Progenitor cell of endocrine pancreas (in vitro differentiated cells): ENCODE data around the gene CPNE2. TPM values are rescaled to one million over a fixed set of nuclear protein-coding genes. Genes with fewer than 3 reads are reported as not detected.

Experiments
- DNase-seq: peaks from one replicate; pipeline ENCODE4 v3.0.0; 2021; ENCODE audit warnings: low spot score; ENCODE audit not compliant: unreplicated experiment
- H3K27ac Mint-ChIP-seq: 2 replicates; pipeline ENCODE4 v1.8.0; 2021; ENCODE audit warnings: mild to moderate bottlenecking, moderate library complexity, mixed read lengths
- H3K27me3 Mint-ChIP-seq: 2 replicates; pipeline ENCODE4 v1.8.0; 2021; ENCODE audit warnings: mixed read lengths
- H3K36me3 Mint-ChIP-seq: 2 replicates; pipeline ENCODE4 v1.8.0; 2022; ENCODE audit warnings: mixed read lengths; ENCODE audit not compliant: insufficient read depth
- H3K4me1 Mint-ChIP-seq: 2 replicates; pipeline ENCODE4 v1.8.0; 2021; ENCODE audit warnings: low read depth, mixed read lengths
- H3K4me3 Mint-ChIP-seq: 2 replicates; pipeline ENCODE4 v1.8.0; 2021; ENCODE audit warnings: low read depth, mild to moderate bottlenecking, moderate library complexity, mixed read lengths
- H3K9me3 Mint-ChIP-seq: 2 replicates; pipeline ENCODE4 v1.8.0; 2021; ENCODE audit warnings: low read depth, mixed read lengths
- long read RNA-seq: library from polyadenylated mRNA; unstranded; transcript quantifications from one replicate; pipeline ENCODE4 v2.0.0, GENCODE V29; 2020
- total RNA-seq: library from RNA; stranded (reverse); gene quantifications from 2 replicates; pipeline ENCODE4 v1.2.1, GENCODE V29; 2021
- TF ChIP-seq, protein P1 (sequence below): fragments of 200-600 bp; sonication (generic); IDR thresholded peaks from one replicate; pipeline ENCODE4 v1.5.0; 2021; ENCODE audit warnings: antibody characterized with exemption, mild to moderate bottlenecking; ENCODE audit not compliant: unreplicated experiment

The CPNE2 gene
- total RNA-seq = 6.7 and 10.1 TPM in 2 replicates
- long read RNA-seq = 0 reads

DNA sequence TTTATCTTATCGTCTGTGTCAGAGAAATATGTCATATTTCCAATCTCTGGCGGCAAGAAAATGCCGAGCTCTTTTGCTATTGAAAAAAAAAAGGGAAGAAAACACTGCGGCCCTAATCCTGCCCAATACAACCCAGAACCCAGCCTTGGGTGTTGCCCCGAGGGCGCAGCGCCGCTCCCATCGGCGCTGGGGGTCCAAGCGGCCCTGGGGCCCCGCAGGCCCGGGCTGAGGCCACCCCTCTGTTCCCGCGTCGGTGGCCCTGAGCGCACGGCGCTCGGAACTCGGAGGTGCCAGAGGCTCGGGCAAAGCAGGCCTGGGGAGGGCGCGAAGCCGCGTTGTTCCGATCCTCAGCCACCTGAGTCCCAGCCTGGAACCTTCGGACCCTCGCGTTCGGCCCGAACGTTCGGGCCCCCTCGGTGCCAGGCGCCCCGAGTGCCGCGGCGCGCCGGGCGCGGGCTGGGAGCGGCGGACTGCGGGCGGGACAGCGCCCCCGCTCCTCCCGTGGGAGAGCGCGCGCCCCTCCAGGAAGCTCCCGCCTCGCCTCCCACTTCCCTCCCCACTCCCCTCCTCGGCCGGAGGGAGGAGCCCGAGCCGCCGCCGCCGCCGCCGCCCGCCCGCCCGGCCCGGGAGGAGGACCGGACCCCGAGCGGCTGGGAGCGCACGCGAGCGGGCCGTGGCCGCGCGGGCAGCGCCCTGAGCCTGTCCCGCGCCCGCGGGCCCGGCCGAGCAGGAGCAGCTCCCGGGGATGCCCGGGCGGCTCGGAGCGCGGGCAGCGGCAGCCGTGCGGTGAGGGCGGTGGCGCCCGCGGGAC lies at the start of gene CPNE2:
Gene CPNE2 (plus strand): TSS at position 609 of the 811 bp plus-strand sequence. CDS start 18,160 bp downstream, outside the sequence.
- DNase-seq = peak; percentile 47
- no peaks in the 10 kb centered on the region for H3K9me3 Mint-ChIP-seq
- H3K4me1 Mint-ChIP-seq = peaks cover 7% of the 10 kb centered on the region
- TF ChIP-seq, protein P1, sequence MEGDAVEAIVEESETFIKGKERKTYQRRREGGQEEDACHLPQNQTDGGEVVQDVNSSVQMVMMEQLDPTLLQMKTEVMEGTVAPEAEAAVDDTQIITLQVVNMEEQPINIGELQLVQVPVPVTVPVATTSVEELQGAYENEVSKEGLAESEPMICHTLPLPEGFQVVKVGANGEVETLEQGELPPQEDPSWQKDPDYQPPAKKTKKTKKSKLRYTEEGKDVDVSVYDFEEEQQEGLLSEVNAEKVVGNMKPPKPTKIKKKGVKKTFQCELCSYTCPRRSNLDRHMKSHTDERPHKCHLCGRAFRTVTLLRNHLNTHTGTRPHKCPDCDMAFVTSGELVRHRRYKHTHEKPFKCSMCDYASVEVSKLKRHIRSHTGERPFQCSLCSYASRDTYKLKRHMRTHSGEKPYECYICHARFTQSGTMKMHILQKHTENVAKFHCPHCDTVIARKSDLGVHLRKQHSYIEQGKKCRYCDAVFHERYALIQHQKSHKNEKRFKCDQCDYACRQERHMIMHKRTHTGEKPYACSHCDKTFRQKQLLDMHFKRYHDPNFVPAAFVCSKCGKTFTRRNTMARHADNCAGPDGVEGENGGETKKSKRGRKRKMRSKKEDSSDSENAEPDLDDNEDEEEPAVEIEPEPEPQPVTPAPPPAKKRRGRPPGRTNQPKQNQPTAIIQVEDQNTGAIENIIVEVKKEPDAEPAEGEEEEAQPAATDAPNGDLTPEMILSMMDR = no peak
- H3K27me3 Mint-ChIP-seq = peaks cover 57% of the 10 kb centered on the region
- H3K36me3 Mint-ChIP-seq = no peaks in the 10 kb centered on the region
- H3K4me3 Mint-ChIP-seq = peak within 1 kb of the TSS; percentile 77
- H3K27ac Mint-ChIP-seq = peak within 1 kb of the TSS; percentile 84

DNA sequence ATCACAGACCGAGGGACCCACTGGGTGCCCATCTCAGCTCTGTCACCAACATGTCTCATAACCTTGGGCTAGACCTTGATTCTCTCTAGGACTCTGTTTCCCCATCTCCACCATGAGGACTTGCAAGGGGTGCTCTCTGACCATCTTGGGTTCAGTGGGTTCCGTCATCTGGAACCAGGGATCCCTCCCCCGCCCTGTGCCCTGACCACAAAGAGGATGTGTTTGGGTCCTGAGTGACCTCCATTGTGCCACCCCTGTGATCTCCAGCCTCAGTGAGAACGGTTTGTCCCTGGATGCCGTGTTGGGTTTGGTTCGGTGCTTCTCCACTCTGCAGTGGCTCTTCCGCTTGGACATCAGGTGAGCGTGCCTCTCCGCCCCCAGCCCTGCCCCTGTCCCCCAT lies 49.1 kb upstream of the CPNE2 start:
- Mint-ChIP-seq H3K27ac (no peak overlapping the region), H3K9me3 (peaks cover 4% of the 10 kb centered on the region), H3K27me3 (peaks cover 16% of the 10 kb centered on the region), H3K4me1 (no peaks in the 10 kb centered on the region), H3K4me3 (no peak overlapping the region), H3K36me3 (no peaks in the 10 kb centered on the region)
- TF ChIP-seq, protein P1 = no peak
- DNase-seq = no peak

DNA sequence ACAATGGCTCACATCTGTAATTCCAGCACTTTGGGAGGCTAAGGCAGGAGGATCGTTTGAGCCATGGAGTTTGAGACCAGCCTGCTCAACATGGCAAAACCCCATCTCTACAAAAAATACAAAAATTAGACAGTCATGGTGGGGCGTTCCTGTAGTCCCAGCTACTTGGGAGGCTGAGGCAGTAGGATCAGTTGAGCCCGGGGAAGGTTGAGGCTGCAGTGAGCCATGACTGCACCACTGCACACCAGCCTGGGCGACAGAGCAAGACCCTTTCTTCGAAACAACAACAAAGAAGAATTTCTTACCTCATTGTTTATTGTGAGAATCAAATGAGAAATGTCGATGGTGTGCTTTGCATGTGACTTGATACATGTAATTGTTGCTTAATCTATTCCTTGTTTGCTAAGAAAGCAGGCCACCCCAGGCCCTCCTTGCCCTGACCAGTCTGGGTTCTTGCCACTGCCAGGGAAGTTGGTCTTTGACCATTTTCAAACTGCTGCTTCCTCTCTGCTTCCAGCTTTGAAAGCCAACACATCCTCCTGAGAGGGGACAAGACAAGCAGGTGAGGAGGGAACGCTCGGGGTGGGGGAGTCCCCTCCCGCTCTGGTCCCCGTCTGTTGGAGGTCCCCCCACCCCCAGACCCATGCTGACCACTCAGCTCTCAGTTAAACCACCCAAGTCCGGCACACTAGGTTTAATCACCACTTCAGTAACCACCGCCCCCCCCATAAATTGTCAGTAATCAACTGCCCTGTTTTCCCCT lies 47.3 kb upstream of the CPNE2 start:
- H3K9me3 Mint-ChIP-seq = peaks cover 4% of the 10 kb centered on the region
- H3K4me1 Mint-ChIP-seq = no peaks in the 10 kb centered on the region
- DNase-seq = no peak
- H3K27ac Mint-ChIP-seq = no peak overlapping the region
- H3K4me3 Mint-ChIP-seq = no peak overlapping the region
- peaks cover 13% of the 10 kb centered on the region for H3K27me3 Mint-ChIP-seq
- no peaks in the 10 kb centered on the region for H3K36me3 Mint-ChIP-seq
- TF ChIP-seq, protein P1 = no peak

DNA sequence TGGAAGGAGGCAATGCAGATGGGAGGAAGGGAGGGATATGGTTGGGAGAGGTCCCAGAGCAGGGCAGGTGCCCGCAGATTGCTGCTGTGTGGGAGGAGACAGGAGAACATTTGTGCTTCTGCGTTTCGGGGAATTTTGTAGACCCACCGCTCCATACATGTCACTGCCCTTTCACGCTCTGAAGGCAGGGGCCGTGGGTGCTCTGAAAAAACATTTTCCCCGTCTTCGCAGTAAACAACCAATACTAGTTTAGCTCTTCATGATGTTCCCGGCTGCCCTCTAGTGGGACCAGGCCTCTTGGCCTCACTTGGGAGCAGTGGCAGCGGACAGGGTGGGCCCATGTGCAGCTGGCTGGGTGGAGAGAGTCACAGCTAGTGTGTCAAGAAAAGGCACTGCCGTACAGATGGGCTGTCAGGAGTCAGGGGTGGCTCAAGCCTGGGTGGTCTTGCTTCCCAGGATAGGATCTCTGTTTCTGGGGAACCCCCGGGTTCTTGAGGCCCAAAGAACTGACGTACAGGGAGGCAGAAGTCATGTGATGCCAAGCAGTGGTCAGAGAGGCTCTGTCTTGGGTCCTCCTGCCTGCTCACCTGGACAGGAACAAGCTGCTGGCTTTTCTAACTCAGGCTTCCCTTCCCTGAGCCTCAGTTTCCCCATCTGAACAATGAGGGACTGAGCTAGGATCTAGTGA lies 46.5 kb upstream of the CPNE2 start:
- peaks cover 13% of the 10 kb centered on the region for H3K27me3 Mint-ChIP-seq
- peak overlapping the region; percentile 11 for H3K4me3 Mint-ChIP-seq
- no peaks in the 10 kb centered on the region for H3K4me1 Mint-ChIP-seq
- TF ChIP-seq, protein P1 = peak; percentile 66
- H3K36me3 Mint-ChIP-seq = no peaks in the 10 kb centered on the region
- peak; percentile 39 for DNase-seq
- H3K27ac Mint-ChIP-seq = no peak overlapping the region
- peaks cover 4% of the 10 kb centered on the region for H3K9me3 Mint-ChIP-seq

DNA sequence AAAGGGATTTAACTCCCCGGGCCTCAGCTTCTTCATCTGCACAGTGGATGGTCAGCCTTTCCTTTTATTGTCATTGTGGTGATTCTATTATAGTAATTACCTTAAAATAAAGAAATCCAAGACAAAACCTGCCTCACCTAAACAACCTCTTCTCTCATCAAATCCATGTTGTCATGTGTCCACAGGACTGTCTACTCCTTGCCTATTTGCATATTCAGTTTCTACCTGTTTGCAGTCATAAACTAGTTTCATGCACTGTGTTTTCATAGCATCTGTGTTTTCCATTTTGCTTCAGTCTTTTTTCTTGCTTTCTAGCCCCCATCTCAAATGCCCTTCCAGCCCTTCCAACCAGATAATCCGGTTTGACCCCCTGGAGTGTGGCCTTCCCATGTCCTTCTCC lies 44.3 kb upstream of the CPNE2 start:
- H3K27me3 Mint-ChIP-seq = peaks cover 16% of the 10 kb centered on the region
- H3K27ac Mint-ChIP-seq = no peak overlapping the region
- H3K4me1 Mint-ChIP-seq = no peaks in the 10 kb centered on the region
- H3K9me3 Mint-ChIP-seq = no peaks in the 10 kb centered on the region
- TF ChIP-seq, protein P1 = no peak
- H3K36me3 Mint-ChIP-seq = no peaks in the 10 kb centered on the region
- no peak for DNase-seq
- H3K4me3 Mint-ChIP-seq = no peak overlapping the region
